IMR-90 (cell line): ENCODE measurements around the gene VCPKMT. TPM values are rescaled to one million over a fixed set of nuclear protein-coding genes. Genes with fewer than 3 reads are reported as not detected.

Experiments
- ATAC-seq: fragments of 200-7000 bp; cut with Tn5 transposase; 2 replicates; pipeline ENCODE4 v1.9.1; 2020; ENCODE audit warnings: low read depth, mild to moderate bottlenecking, moderate library complexity
- BruUV-seq: library from RNA; stranded (reverse); fragments of 400-500 nt; replicated peaks from 2 replicates; lab custom pipeline; 2021; lab: Mats Ljungman, UMichigan
- CTCF ChIA-PET: fragments of 300-600 bp; formaldehyde crosslinking; extraction: SDS; loops from one replicate; lab custom pipeline; 2021; ENCODE audit warnings: antibody characterized with exemption; lab: Yijun Ruan, JAX
- POLR2A ChIA-PET: fragments of 300-600 bp; sonication (Branson Sonifier 250); formaldehyde crosslinking; loops from one replicate; lab custom pipeline; 2022; ENCODE audit warnings: antibody characterized with exemption; ENCODE audit not compliant: unreplicated experiment; lab: Charles Lee
- DNase-seq: peaks from one replicate; pipeline ENCODE4 v3.0.0; 2013
- H2AFZ ChIP-seq: replicated peaks from 2 replicates; pipeline ENCODE3; 2013; ENCODE audit warnings: low read length, mild to moderate bottlenecking; ENCODE audit not compliant: poor library complexity
- H2AK5ac ChIP-seq: 2 replicates; pipeline ENCODE4 v1.6.1; 2013; ENCODE audit warnings: low read depth, low read length, inconsistent platforms
- H2AK9ac ChIP-seq: replicated peaks from 2 replicates; pipeline ENCODE3; 2013; ENCODE audit warnings: mild to moderate bottlenecking, low read depth, low read length, moderate library complexity; ENCODE audit not compliant: poor library complexity
- H2BK120ac ChIP-seq: 2 replicates; pipeline ENCODE4 v1.6.1; 2013; ENCODE audit warnings: low read depth, low read length, inconsistent platforms
- H2BK15ac ChIP-seq: 3 replicates; pipeline ENCODE4 v1.6.1; 2013; ENCODE audit warnings: low read depth, low read length, inconsistent platforms
- H2BK20ac ChIP-seq: 2 replicates; pipeline ENCODE4 v1.6.1; 2013; ENCODE audit warnings: low read depth, mild to moderate bottlenecking, inconsistent platforms, low read length, moderate library complexity
- H2BK5ac ChIP-seq: 2 replicates; pipeline ENCODE4 v1.6.1; 2013; ENCODE audit warnings: mild to moderate bottlenecking, low read depth, low read length, inconsistent platforms; ENCODE audit not compliant: poor library complexity, severe bottlenecking
- H3K14ac ChIP-seq: replicated peaks from 2 replicates; pipeline ENCODE4 v1.6.1; 2013; ENCODE audit warnings: low read depth, low read length, inconsistent platforms
- H3K18ac ChIP-seq: 2 replicates; pipeline ENCODE4 v1.6.1; 2013; ENCODE audit warnings: low read depth, low read length, control low read depth
- H3K23ac ChIP-seq: 2 replicates; pipeline ENCODE4 v1.6.1; 2013; ENCODE audit warnings: low read depth, low read length, inconsistent platforms
- H3K27ac ChIP-seq: 2 replicates; pipeline ENCODE4 v1.5.1; 2013; ENCODE audit warnings: mild to moderate bottlenecking, control low read depth, low read length; ENCODE audit not compliant: insufficient read depth
- H3K27me3 ChIP-seq: 2 replicates; pipeline ENCODE4 v1.6.1; 2013; ENCODE audit warnings: low read length; ENCODE audit not compliant: control insufficient read depth, insufficient read depth
- H3K36me3 ChIP-seq: 2 replicates; pipeline ENCODE4 v1.6.1; 2013; ENCODE audit warnings: low read length, mixed read lengths; ENCODE audit not compliant: control insufficient read depth, insufficient read depth
- H3K4ac ChIP-seq: 2 replicates; pipeline ENCODE4 v1.6.1; 2013; ENCODE audit warnings: low read depth, low read length, inconsistent platforms
- H3K4me1 ChIP-seq: 2 replicates; pipeline ENCODE4 v1.6.1; 2013; ENCODE audit warnings: low read length, mixed read lengths; ENCODE audit not compliant: control insufficient read depth, insufficient read depth
- H3K4me2 ChIP-seq: 2 replicates; pipeline ENCODE4 v1.6.1; 2013; ENCODE audit warnings: low read depth, mild to moderate bottlenecking, control low read depth, low read length, moderate library complexity
- H3K4me3 ChIP-seq: 2 replicates; pipeline ENCODE4 v1.5.1; 2013; ENCODE audit warnings: low read depth, mild to moderate bottlenecking, control low read depth, low read length, moderate library complexity; ENCODE audit not compliant: insufficient read depth
- H3K56ac ChIP-seq: 2 replicates; pipeline ENCODE4 v1.6.1; 2013; ENCODE audit warnings: low read length, inconsistent platforms; ENCODE audit not compliant: insufficient read depth; ENCODE audit errors: extremely low read depth
- H3K79me1 ChIP-seq, 2 experiments: 2 replicates each; pipeline ENCODE4 v1.6.1; 2013; ENCODE audit warnings: low read length in 2 of 2, inconsistent platforms in 1 of 2, low read depth in 1 of 2
- H3K9ac ChIP-seq: 2 replicates; pipeline ENCODE4 v1.6.1; 2013; ENCODE audit warnings: low read depth, low read length, control low read depth
- H3K9me1 ChIP-seq: 2 replicates; pipeline ENCODE4 v1.6.1; 2013; ENCODE audit warnings: low read length, inconsistent platforms; ENCODE audit not compliant: insufficient read depth
- H3K9me3 ChIP-seq: 2 replicates; pipeline ENCODE4 v1.6.1; 2013; ENCODE audit warnings: low read length; ENCODE audit not compliant: control insufficient read depth, insufficient read depth
- H4K20me1 ChIP-seq: 2 replicates; pipeline ENCODE4 v1.6.1; 2013; ENCODE audit warnings: low read length, inconsistent platforms; ENCODE audit not compliant: insufficient read depth
- H4K5ac ChIP-seq: 2 replicates; pipeline ENCODE4 v1.6.1; 2013; ENCODE audit warnings: mild to moderate bottlenecking, low read depth, low read length, control low read depth
- H4K8ac ChIP-seq, 2 experiments: 2 replicates each; pipeline ENCODE4 v1.6.1; 2013; ENCODE audit warnings: low read depth in 2 of 2, low read length in 2 of 2, control low read depth in 1 of 2, inconsistent platforms in 1 of 2
- H4K91ac ChIP-seq: 2 replicates; pipeline ENCODE4 v1.6.1; 2013; ENCODE audit warnings: low read depth, low read length, inconsistent platforms; ENCODE audit not compliant: insufficient read depth
- POLR2A ChIP-seq: IDR thresholded peaks from 2 replicates; pipeline ENCODE4 v1.6.1; 2012; ENCODE audit warnings: mild to moderate bottlenecking, low read depth, low read length
- WGBS, 2 experiments: methylation state at CpG; one replicate each; pipeline versions ENCODE4 v1.1.5 to v1.1.7; 2013; ENCODE audit warnings: missing lambda C conversion rate in 2 of 2; ENCODE audit not compliant: insufficient read length in 1 of 2; ENCODE audit errors: extremely low coverage in 2 of 2; 5-methylcytosine and 5-hydroxymethylcytosine counted together
- dilution Hi-C: fragments of 300-500 bp; cut with HindIII; formaldehyde crosslinking; loops from one replicate; pipeline ENCODE4 v1.14.3; 2018; ENCODE audit warnings: low sequenced_read_pairs; ENCODE audit not compliant: unreplicated experiment
- in situ Hi-C: fragments of 300-500 bp; cut with MboI; formaldehyde crosslinking; loops from 3 replicates; pipeline ENCODE4 v1.14.3; 2019; ENCODE audit warnings: low sequenced_read_pairs, inconsistent platforms, mixed read lengths
- intact Hi-C: fragments of 100-400 bp; cut with micrococcal nuclease; formaldehyde crosslinking; loops from 2 replicates; pipeline ENCODE4 v1.10.0; 2022
- polyA plus RNA-seq, 3 experiments: library from polyadenylated mRNA; depleted of rRNA; stranded (reverse); fragments of >200 nt; gene quantifications; 2 replicates each; pipeline ENCODE4 v1.2.3, GENCODE V29; 2012; ENCODE audit warnings: low replicate concordance in 1 of 3
- total RNA-seq: library from RNA; depleted of rRNA; stranded (reverse); fragments of >200 nt; gene quantifications from 2 replicates; pipeline ENCODE4 v1.2.3, GENCODE V29; 2012

The VCPKMT gene
- total and polyA plus RNA-seq, 2 of the 4 experiments (the other 2 are of a cell fraction): 2.5 to 4.7 TPM

- Histone ChIP-seq H4K8ac (no peak overlapping the region), H3K79me1 (no peaks in the 10 kb centered on the region), H3K23ac (no peak overlapping the region), H2BK20ac (no peak overlapping the region), H3K4ac (no peak overlapping the region), H4K91ac (no peak overlapping the region), H3K4me2 (no peak overlapping the region), H3K27me3 (no peaks in the 10 kb centered on the region), H2AK9ac (no peak overlapping the region), H2BK120ac (no peak overlapping the region), H3K9ac (no peak overlapping the region), H3K9me3 (no peaks in the 10 kb centered on the region), H3K56ac (no peak overlapping the region), H3K4me1 (no peaks in the 10 kb centered on the region), H3K14ac (no peak overlapping the region), H3K27ac (no peak overlapping the region), H2AK5ac (no peak overlapping the region), H2AFZ (no peak overlapping the region), H4K5ac (no peak overlapping the region), H4K20me1 (no peaks in the 10 kb centered on the region), H2BK15ac (no peak overlapping the region), H3K36me3 (peaks cover 1% of the 10 kb centered on the region; the same call in 1 of the 2 replicates), H3K4me3 (no peak overlapping the region), H3K9me1 (no peaks in the 10 kb centered on the region), H3K18ac (no peak overlapping the region), H2BK5ac (no peak overlapping the region)
- CTCF ChIA-PET: interaction anchor here (0.6 to 1.6 kb wide), 3 partner anchors 17 to 232 kb away, joined by 4 to 5 read pairs (median 4); no protein-coding TSS in a partner anchor
- dilution Hi-C loops: no loop called here
- POLR2A ChIA-PET: no interaction called here
- TF ChIP-seq POLR2A: no peak
- DNase-seq (no peak), ATAC-seq (no peak)
- BruUV-seq: no TSS peak
- intact Hi-C loops: no loop called here
- in situ Hi-C loops: loop anchor here (5.0 kb wide), 1 partner anchor 226 kb away; no protein-coding TSS in a partner anchor
- WGBS, 2 experiments: no CpG with 5 or more reads among the region's 2 CpGs
Observed at GRCh38 chr14:50093496-50093895, 22.9 kb downstream of the VCPKMT start.
